K562 (cell line): ENCODE measurements around the gene AWAT1.

Experiments used
- HDAC6 ChIP-seq: IDR thresholded peaks from 2 replicates; pipeline ENCODE4 v1.6.1; 2012; ENCODE audit warnings: low read depth, mild to moderate bottlenecking, control low read depth, inconsistent platforms, low read length, moderate library complexity
- POLR2AphosphoS5 ChIP-seq: IDR thresholded peaks from 2 replicates; pipeline ENCODE4 v1.6.1; 2011; ENCODE audit warnings: mild to moderate bottlenecking, low read depth, low read length, moderate library complexity; ENCODE audit not compliant: control insufficient read depth, insufficient read depth
- ZNF175 ChIP-seq: fragments of 200-800 bp; sonication (Bioruptor generic); IDR thresholded peaks from 2 replicates; pipeline ENCODE4 v1.6.1; 2016; ENCODE audit warnings: low read depth, mild to moderate bottlenecking, missing genetic modification characterization, missing compliant biosample characterization

GRCh38 chrX:70255452-70255851 lies 21.0 kb downstream of the AWAT1 start:
- TF ChIP-seq POLR2AphosphoS5 = no peak
- no peak for TF ChIP-seq HDAC6
- TF ChIP-seq ZNF175 (CRISPR knock-in tag) = no peak
